GM12891 (cell line): ENCODE results near the gene SHROOM4.

Experiments
- PAX5 ChIP-seq: IDR thresholded peaks from 2 replicates; pipeline ENCODE4 v1.6.1; 2011; ENCODE audit warnings: low read length, moderate library complexity, mild to moderate bottlenecking; ENCODE audit not compliant: insufficient read depth, severe bottlenecking
- POLR2A ChIP-seq: IDR thresholded peaks from 2 replicates; pipeline ENCODE4 v1.6.1; 2011; ENCODE audit warnings: low read depth, low read length, control low read depth
- POLR2AphosphoS5 ChIP-seq: IDR thresholded peaks from 2 replicates; pipeline ENCODE4 v1.6.1; 2011; ENCODE audit warnings: low read depth, low read length, control low read depth
- SPI1 ChIP-seq: IDR thresholded peaks from 2 replicates; pipeline ENCODE4 v1.6.1; 2011; ENCODE audit warnings: low read depth, low read length, control low read depth

GRCh38 chrX:50751091-50751490, 62.9 kb downstream of the SHROOM4 start:
- TF ChIP-seq POLR2A = no peak
- no peak for TF ChIP-seq POLR2AphosphoS5
- TF ChIP-seq PAX5 = no peak
- TF ChIP-seq SPI1 = no peak
